Measurements from ENCODE around the gene TTLL11. TPM values are rescaled to one million over a fixed set of nuclear protein-coding genes. Genes with fewer than 3 reads are reported as not detected.
A peak's percentile ranks its signal among the peaks of the same experiment; 100 is the strongest.

TTLL11 gene, protein sequence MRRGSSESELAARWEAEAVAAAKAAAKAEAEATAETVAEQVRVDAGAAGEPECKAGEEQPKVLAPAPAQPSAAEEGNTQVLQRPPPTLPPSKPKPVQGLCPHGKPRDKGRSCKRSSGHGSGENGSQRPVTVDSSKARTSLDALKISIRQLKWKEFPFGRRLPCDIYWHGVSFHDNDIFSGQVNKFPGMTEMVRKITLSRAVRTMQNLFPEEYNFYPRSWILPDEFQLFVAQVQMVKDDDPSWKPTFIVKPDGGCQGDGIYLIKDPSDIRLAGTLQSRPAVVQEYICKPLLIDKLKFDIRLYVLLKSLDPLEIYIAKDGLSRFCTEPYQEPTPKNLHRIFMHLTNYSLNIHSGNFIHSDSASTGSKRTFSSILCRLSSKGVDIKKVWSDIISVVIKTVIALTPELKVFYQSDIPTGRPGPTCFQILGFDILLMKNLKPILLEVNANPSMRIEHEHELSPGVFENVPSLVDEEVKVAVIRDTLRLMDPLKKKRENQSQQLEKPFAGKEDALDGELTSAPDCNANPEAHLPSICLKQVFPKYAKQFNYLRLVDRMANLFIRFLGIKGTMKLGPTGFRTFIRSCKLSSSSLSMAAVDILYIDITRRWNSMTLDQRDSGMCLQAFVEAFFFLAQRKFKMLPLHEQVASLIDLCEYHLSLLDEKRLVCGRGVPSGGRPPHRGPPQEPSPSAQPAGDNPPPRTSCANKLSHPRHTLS
- total RNA-seq = 10 to 100 TPM; 11.7 to 11.9 TPM

DNA sequence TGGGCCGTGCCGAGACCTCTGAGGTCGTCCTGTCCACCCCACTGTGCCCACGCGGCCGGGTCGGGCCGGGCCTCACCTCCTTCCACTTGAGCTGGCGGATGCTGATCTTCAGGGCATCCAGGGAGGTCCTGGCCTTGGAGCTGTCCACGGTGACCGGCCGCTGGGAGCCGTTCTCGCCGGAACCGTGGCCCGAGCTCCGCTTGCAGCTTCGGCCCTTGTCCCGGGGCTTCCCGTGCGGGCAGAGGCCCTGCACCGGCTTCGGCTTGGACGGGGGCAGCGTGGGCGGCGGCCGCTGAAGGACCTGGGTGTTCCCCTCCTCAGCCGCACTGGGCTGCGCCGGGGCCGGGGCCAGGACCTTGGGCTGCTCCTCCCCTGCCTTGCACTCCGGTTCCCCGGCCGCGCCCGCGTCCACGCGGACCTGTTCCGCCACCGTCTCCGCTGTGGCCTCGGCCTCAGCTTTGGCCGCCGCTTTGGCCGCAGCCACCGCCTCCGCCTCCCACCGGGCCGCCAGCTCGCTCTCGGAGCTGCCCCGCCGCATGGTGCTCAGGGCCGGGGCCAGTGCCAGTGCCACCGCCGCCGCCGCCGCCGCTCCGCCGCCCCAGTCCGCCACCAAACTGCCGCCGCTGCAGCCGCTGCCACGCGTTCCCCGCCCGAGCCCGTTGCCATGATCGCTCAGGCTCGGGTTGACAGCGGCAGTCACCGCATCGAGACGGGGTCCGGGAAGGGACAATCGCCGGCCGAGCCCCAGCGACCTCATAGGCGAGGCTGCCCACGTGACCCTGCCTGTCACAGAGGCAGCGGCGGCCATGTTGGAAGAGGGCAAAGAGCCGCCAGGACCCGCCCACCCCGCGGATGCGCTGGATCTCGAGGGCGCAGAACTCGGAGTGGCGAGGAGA is at the start of gene TTLL11:
Gene TTLL11 (minus strand): TSS at position 698 of the 896 bp plus-strand sequence. CDS start 160 bp downstream, at position 538.
- H3K4me1 ChIP-seq (replicated peaks) = peaks cover 4% of the 10 kb centered on the region
- intact Hi-C loops (cut with DNase I) = loop anchor here (10.0 kb wide), 1 partner anchor 722 kb away; no protein-coding TSS in a partner anchor

DNA sequence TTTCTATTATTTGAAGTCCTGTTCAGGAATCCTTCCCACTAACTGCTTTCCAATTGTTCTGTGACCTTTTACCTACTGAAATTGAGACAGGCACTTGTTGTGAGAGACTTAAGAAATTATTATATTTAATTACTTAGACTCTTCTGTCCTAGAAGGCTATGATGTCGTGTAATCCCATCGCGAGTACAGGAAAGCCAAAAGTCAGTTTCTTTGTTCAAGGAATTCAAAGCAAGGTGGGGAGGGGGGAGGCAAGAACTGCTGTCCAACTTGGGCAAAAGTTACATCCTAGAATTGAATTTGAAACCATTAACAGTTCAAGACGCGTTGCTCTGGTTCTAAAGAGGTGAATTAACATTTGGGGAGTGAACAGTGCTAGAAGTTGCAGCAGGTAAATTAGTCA is 48.6 kb upstream of the TTLL11 start:
- no peak overlapping the region for H3K27ac ChIP-seq

More for the DNA sequence above, at the start of gene TTLL11:
- Histone ChIP-seq H3K27ac (peak within 1 kb of the TSS; percentile 31 to 59), H3K4me3 (peak within 1 kb of the TSS; percentile 83 to 90), H3K9me3 (no peaks in the 10 kb centered on the region), H3K36me3 (no peaks in the 10 kb centered on the region), H3K27me3 (replicated peaks; ENCODE audit: insufficient read depth) (no peaks in the 10 kb centered on the region)
- DNase-seq (ENCODE audit: low spot score) = peak; percentile 97
- WGBS = under 1% methylated on average over 73 of the region's 98 CpGs
- TF ChIP-seq, protein P1, sequence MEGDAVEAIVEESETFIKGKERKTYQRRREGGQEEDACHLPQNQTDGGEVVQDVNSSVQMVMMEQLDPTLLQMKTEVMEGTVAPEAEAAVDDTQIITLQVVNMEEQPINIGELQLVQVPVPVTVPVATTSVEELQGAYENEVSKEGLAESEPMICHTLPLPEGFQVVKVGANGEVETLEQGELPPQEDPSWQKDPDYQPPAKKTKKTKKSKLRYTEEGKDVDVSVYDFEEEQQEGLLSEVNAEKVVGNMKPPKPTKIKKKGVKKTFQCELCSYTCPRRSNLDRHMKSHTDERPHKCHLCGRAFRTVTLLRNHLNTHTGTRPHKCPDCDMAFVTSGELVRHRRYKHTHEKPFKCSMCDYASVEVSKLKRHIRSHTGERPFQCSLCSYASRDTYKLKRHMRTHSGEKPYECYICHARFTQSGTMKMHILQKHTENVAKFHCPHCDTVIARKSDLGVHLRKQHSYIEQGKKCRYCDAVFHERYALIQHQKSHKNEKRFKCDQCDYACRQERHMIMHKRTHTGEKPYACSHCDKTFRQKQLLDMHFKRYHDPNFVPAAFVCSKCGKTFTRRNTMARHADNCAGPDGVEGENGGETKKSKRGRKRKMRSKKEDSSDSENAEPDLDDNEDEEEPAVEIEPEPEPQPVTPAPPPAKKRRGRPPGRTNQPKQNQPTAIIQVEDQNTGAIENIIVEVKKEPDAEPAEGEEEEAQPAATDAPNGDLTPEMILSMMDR (IDR thresholded peaks at IDR 0.05) = peak in 1 of 4 experiments; percentile 17
- peak; percentile 31 for TF ChIP-seq POLR2A (IDR thresholded peaks at IDR 0.05)
- TF ChIP-seq POLR2AphosphoS5 (IDR thresholded peaks at IDR 0.05) = peak; percentile 98

DNA sequence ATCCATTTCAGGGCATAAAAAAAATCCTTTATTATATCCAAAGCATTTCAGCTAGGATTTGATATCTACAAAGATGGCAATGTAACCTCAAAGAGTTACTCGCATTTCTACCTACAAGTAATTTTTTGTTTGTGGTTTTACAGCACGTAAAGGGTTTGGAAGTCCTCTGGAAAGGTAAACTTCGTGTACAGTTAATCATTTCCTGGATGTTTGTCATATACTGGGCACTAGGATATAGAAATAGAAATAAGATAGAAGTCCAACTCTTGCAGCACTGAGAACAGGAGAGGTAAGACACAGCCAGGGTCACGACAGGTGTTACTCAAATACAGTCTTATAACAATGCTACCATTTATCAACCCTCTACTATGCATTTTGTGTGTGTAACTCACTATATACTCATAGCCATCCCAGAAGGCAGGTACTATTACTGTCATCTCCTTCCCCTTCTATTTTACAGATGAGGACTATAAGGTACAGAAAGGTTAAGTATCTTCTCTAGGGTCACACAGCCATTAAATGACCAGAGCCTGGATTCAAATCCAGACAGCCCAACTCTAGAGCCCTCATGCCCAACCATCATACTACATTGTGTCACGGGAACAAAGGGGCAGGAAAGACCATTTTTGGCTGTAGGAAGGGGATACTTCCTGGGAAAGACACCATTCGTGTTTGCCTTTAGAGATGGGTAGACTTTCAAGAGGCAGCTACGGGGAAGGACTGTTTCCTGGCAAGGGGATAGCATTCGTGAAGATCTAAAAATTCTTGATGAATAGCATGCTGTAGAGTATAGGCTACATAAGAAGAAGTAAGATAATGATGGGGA is 47.5 kb upstream of the TTLL11 start:
- 71% methylated on average over 8 of the region's 8 CpGs for WGBS
- H3K9me3 ChIP-seq = no peaks in the 10 kb centered on the region

More for the DNA sequence above, 48.6 kb upstream of the TTLL11 start:
- WGBS = 68% methylated on average over 5 of the region's 5 CpGs
- H3K27me3 ChIP-seq (replicated peaks; ENCODE audit: insufficient read depth) = no peaks in the 10 kb centered on the region
- DNase-seq (ENCODE audit: low spot score) = no peak
- no peaks in the 10 kb centered on the region for H3K36me3 ChIP-seq
- intact Hi-C loops (cut with DNase I) = no loop called here
- no peak overlapping the region for H3K4me3 ChIP-seq
- H3K9me3 ChIP-seq = no peaks in the 10 kb centered on the region
- no peaks in the 10 kb centered on the region for H3K4me1 ChIP-seq (replicated peaks)
- TF ChIP-seq POLR2AphosphoS5 (IDR thresholded peaks at IDR 0.05) = no peak
- TF ChIP-seq POLR2A (IDR thresholded peaks at IDR 0.05) = no peak
- TF ChIP-seq, protein P1 (IDR thresholded peaks at IDR 0.05) = no peak

More for the DNA sequence above, 47.5 kb upstream of the TTLL11 start:
- Histone ChIP-seq H3K27ac (no peak overlapping the region), H3K36me3 (no peaks in the 10 kb centered on the region), H3K4me1 (replicated peaks) (no peaks in the 10 kb centered on the region), H3K27me3 (replicated peaks; ENCODE audit: insufficient read depth) (no peaks in the 10 kb centered on the region), H3K4me3 (no peak overlapping the region)
- no peak for TF ChIP-seq POLR2A (IDR thresholded peaks at IDR 0.05)
- TF ChIP-seq POLR2AphosphoS5 (IDR thresholded peaks at IDR 0.05) = no peak
- TF ChIP-seq, protein P1 (IDR thresholded peaks at IDR 0.05) = no peak
- intact Hi-C loops (cut with DNase I) = no loop called here
- no peak for DNase-seq (ENCODE audit: low spot score)

Measured in prostate gland (tissue), 2 donors.